Activated CD8-positive, alpha-beta memory T cell treated with anti-CD3 and anti-CD28 coated beads for 36 hours (primary cell): Measurements from ENCODE around the gene LRP10. TPM values are rescaled to one million over a fixed set of nuclear protein-coding genes. Genes with fewer than 3 reads are reported as not detected.

Experiments used
- CTCF ChIA-PET: fragments of 350-600 bp; sonication (Branson Sonifier 250); formaldehyde crosslinking; loops from one replicate; lab custom pipeline; 2021; ENCODE audit warnings: antibody characterized with exemption; lab: Charles Lee
- POLR2A ChIA-PET: fragments of 350-600 bp; sonication (Branson Sonifier 250); formaldehyde crosslinking; loops from one replicate; lab custom pipeline; 2021; ENCODE audit warnings: antibody characterized with exemption; lab: Charles Lee
- total RNA-seq, 2 experiments: library from RNA; stranded (reverse); gene quantifications; one replicate each; pipeline ENCODE4 v1.2.3, GENCODE V29; 2021

LRP10 gene
- 10 to 100 TPM; 28.1 to 28.5 TPM for total RNA-seq

- CTCF ChIA-PET, result interaction anchor here (0.7 to 4.0 kb wide), 19 partner anchors 11 to 315 kb away, joined by 3 to 34 read pairs (median 7); partner anchors contain the start of genes AJUBA, MRPL52 and REM2
- POLR2A ChIA-PET, result interaction anchor here (0.7 to 1.9 kb wide), 4 partner anchors 12 to 47 kb away, joined by 4 to 7 read pairs (median 7); partner anchors contain the start of genes RBM23 and REM2
These were observed at the start of gene LRP10 for GRCh38 chr14:22871224-22872032. Gene LRP10 (plus strand): TSS chr14:22871740. CDS start chr14:22872304, 564 bp downstream.

GRCh38 chr14:22822016-22822570 lies 49.4 kb upstream of the LRP10 start:
- ChIA-PET CTCF (interaction anchor here (0.6 to 7.6 kb wide), 16 partner anchors 9 to 970 kb away, joined by 3 to 94 read pairs (median 6); partner anchors contain the start of gene LRP10), POLR2A (no interaction called here)

GRCh38 chr14:22822571-22823098 lies 48.9 kb upstream of the LRP10 start:
- CTCF ChIA-PET, result interaction anchor here (0.6 to 7.6 kb wide), 19 partner anchors 8 to 971 kb away, joined by 3 to 94 read pairs (median 6); partner anchors contain the start of gene LRP10

GRCh38 chr14:22824711-22825359 lies 46.7 kb upstream of the LRP10 start:
- ChIA-PET POLR2A (interaction anchor here (0.6 kb wide), 1 partner anchor 99 kb away, joined by 13 read pairs; no protein-coding TSS in a partner anchor), CTCF (interaction anchor here (0.9 to 7.6 kb wide), 6 partner anchors 28 to 255 kb away, joined by 3 to 94 read pairs (median 13); partner anchors contain the start of gene LRP10)

More at GRCh38 chr14:22822571-22823098, 48.9 kb upstream of the LRP10 start:
- POLR2A ChIA-PET, result interaction anchor here (0.6 kb wide), 1 partner anchor 80 kb away, joined by 4 read pairs; no protein-coding TSS in a partner anchor

- POLR2A ChIA-PET, result interaction anchor here (1.3 kb wide), 1 partner anchor 307 kb away, joined by 3 read pairs; no protein-coding TSS in a partner anchor
- CTCF ChIA-PET, result interaction anchor here (0.5 to 2.9 kb wide), 5 partner anchors 10 to 1522 kb away, joined by 3 to 26 read pairs (median 4); partner anchors contain the start of gene LRP10
These were observed 42.4 kb upstream of the LRP10 start for GRCh38 chr14:22829076-22829660.

- CTCF ChIA-PET, result interaction anchor here (0.7 to 2.9 kb wide), 8 partner anchors 8 to 1522 kb away, joined by 3 to 26 read pairs (median 5); partner anchors contain the start of gene LRP10
These were observed 41.7 kb upstream of the LRP10 start, which contains the start of gene MRPL52 for GRCh38 chr14:22829661-22830442. Gene MRPL52 (plus strand): TSS chr14:22829887. CDS start chr14:22829913, 26 bp downstream.

GRCh38 chr14:22830443-22831010 lies 41.0 kb upstream of the LRP10 start:
- POLR2A ChIA-PET, result interaction anchor here (0.6 to 1.4 kb wide), 7 partner anchors 8 to 472 kb away, joined by 3 to 6 read pairs (median 4); partner anchors contain the start of genes OXA1L and RBM23
- CTCF ChIA-PET, result interaction anchor here (0.7 to 2.9 kb wide), 5 partner anchors 8 to 274 kb away, joined by 4 to 26 read pairs (median 5); no protein-coding TSS in a partner anchor

More at GRCh38 chr14:22829661-22830442, 41.7 kb upstream of the LRP10 start, which contains the start of gene MRPL52:
- POLR2A ChIA-PET, result interaction anchor here (0.6 to 1.4 kb wide), 8 partner anchors 9 to 473 kb away, joined by 3 to 6 read pairs (median 4); partner anchors contain the start of genes OXA1L and RBM23

- ChIA-PET POLR2A (interaction anchor here (0.7 kb wide), 1 partner anchor 14 kb away, joined by 3 read pairs; no protein-coding TSS in a partner anchor), CTCF (interaction anchor here (0.7 to 1.2 kb wide), 3 partner anchors 16 to 94 kb away, joined by 3 read pairs; partner anchors contain the start of gene PRMT5)
These were observed 36.0 kb upstream of the LRP10 start for GRCh38 chr14:22835505-22835904.

- ChIA-PET CTCF (interaction anchor here (0.6 to 3.6 kb wide), 3 partner anchors 17 to 238 kb away, joined by 3 to 25 read pairs (median 4); partner anchors contain the start of genes ABHD4 and AJUBA), POLR2A (interaction anchor here (0.7 kb wide), 2 partner anchors 13 to 70 kb away, joined by 3 read pairs; partner anchors contain the start of gene OXA1L)
These were observed 35.0 kb upstream of the LRP10 start, which contains the start of gene MMP14 for GRCh38 chr14:22836301-22837113. Gene MMP14 (plus strand): TSS chr14:22836585. CDS start chr14:22836818, 233 bp downstream.

GRCh38 chr14:22837114-22837749 lies 34.3 kb upstream of the LRP10 start:
- ChIA-PET POLR2A (interaction anchor here (0.7 kb wide), 1 partner anchor 71 kb away, joined by 3 read pairs; the partner anchor contains the start of gene OXA1L), CTCF (interaction anchor here (0.6 to 3.6 kb wide), 4 partner anchors 10 to 239 kb away, joined by 3 to 25 read pairs (median 4); partner anchors contain the start of genes ABHD4 and AJUBA)

- POLR2A ChIA-PET, result no interaction called here
These were observed 33.6 kb upstream of the LRP10 start for GRCh38 chr14:22837750-22838538.

GRCh38 chr14:22838631-22839041 lies 32.9 kb upstream of the LRP10 start:
- ChIA-PET CTCF (interaction anchor here (1.6 to 3.6 kb wide), 2 partner anchors 15 to 268 kb away, joined by 6 to 25 read pairs; no protein-coding TSS in a partner anchor), POLR2A (interaction anchor here (0.6 kb wide), 1 partner anchor 8 kb away, joined by 3 read pairs; no protein-coding TSS in a partner anchor)

More at GRCh38 chr14:22837750-22838538, 33.6 kb upstream of the LRP10 start:
- CTCF ChIA-PET, result interaction anchor here (1.0 to 3.6 kb wide), 3 partner anchors 11 to 268 kb away, joined by 3 to 25 read pairs (median 6); no protein-coding TSS in a partner anchor

- ChIA-PET CTCF (interaction anchor here (1.6 to 3.6 kb wide), 2 partner anchors 14 to 269 kb away, joined by 6 to 25 read pairs; no protein-coding TSS in a partner anchor), POLR2A (interaction anchor here (0.6 to 0.7 kb wide), 3 partner anchors 9 to 218 kb away, joined by 3 to 7 read pairs (median 3); no protein-coding TSS in a partner anchor)
These were observed 32.3 kb upstream of the LRP10 start for GRCh38 chr14:22839159-22839779.
